Islet precursor cell (in vitro differentiated cells): Measurements from ENCODE around the gene OSTM1.
"Not testable (repeated sequence)": the region's sequence is repeated elsewhere in the genome, so short reads cannot be mapped to it uniquely, and the experiment has no call there.

ENCODE experiments used
- DNase-seq: peaks from one replicate; pipeline ENCODE4 v3.0.0-alpha.2; 2018

Gene OSTM1

GRCh38 chr6:108016283-108016682 is 58.3 kb downstream of the OSTM1 start:
- DNase-seq = not testable (repeated sequence)

GRCh38 chr6:108013787-108014439 is 60.6 kb downstream of the OSTM1 start:
- no peak for DNase-seq

- no peak for DNase-seq
These were observed 64.6 kb downstream of the OSTM1 start for GRCh38 chr6:108009894-108010293.

GRCh38 chr6:108009258-108009657 is 65.3 kb downstream of the OSTM1 start:
- not testable (repeated sequence) for DNase-seq

GRCh38 chr6:108008363-108008762 is 66.2 kb downstream of the OSTM1 start:
- no peak for DNase-seq

- no peak for DNase-seq
These were observed 68.6 kb downstream of the OSTM1 start for GRCh38 chr6:108005961-108006360.

GRCh38 chr6:108004861-108005260 is 69.7 kb downstream of the OSTM1 start:
- DNase-seq = no peak

- peak; percentile 95 for DNase-seq
These were observed 71.9 kb downstream of the OSTM1 start for GRCh38 chr6:108002365-108003221.

GRCh38 chr6:108001696-108002231 is 72.8 kb downstream of the OSTM1 start:
- no peak for DNase-seq

- not testable (repeated sequence) for DNase-seq
These were observed 74.3 kb downstream of the OSTM1 start for GRCh38 chr6:108000259-108000658.

- DNase-seq = no peak
These were observed 75.2 kb downstream of the OSTM1 start for GRCh38 chr6:107999341-107999740.

GRCh38 chr6:107991772-107992550 is 82.6 kb downstream of the OSTM1 start:
- peak; percentile 63 for DNase-seq
